Stomach smooth muscle (tissue), 2 donors: ENCODE measurements around the gene CCL26.
"Not testable (repeated sequence)": the region's sequence is repeated elsewhere in the genome, so short reads cannot be mapped to it uniquely, and the experiment has no call there.

Source experiments
- H3K27ac ChIP-seq: one replicate; pipeline ENCODE4 v1.7.0; 2013; ENCODE audit warnings: mild to moderate bottlenecking, low read length, inconsistent platforms
- H3K27me3 ChIP-seq, 2 donors: one replicate each; pipeline ENCODE4 v1.7.0; 2013; ENCODE audit warnings: low read length in 2 of 2; ENCODE audit not compliant: insufficient read depth in 2 of 2, control insufficient read depth in 1 of 2
- H3K36me3 ChIP-seq, 2 donors: one replicate each; pipeline ENCODE4 v1.7.0; 2013; ENCODE audit warnings: low read length in 2 of 2; ENCODE audit not compliant: control insufficient read depth in 2 of 2, insufficient read depth in 2 of 2
- H3K4me1 ChIP-seq: one replicate; pipeline ENCODE4 v1.7.0; 2013; ENCODE audit warnings: low read length; ENCODE audit not compliant: control insufficient read depth, insufficient read depth
- H3K4me3 ChIP-seq, 2 donors: one replicate each; pipeline ENCODE4 v1.7.0; 2013; ENCODE audit warnings: low read length in 2 of 2
- H3K9ac ChIP-seq, 2 donors: one replicate each; pipeline ENCODE4 v1.7.0; 2013; ENCODE audit warnings: low read length in 2 of 2, mild to moderate bottlenecking in 1 of 2
- H3K9me3 ChIP-seq, 2 donors: one replicate each; pipeline ENCODE4 v1.7.0; 2013; ENCODE audit warnings: low read length in 2 of 2; ENCODE audit not compliant: control insufficient read depth in 2 of 2
- donor health status: healthy.
- donor health status: Pancreatic carcinoma.

CCL26 gene

DNA sequence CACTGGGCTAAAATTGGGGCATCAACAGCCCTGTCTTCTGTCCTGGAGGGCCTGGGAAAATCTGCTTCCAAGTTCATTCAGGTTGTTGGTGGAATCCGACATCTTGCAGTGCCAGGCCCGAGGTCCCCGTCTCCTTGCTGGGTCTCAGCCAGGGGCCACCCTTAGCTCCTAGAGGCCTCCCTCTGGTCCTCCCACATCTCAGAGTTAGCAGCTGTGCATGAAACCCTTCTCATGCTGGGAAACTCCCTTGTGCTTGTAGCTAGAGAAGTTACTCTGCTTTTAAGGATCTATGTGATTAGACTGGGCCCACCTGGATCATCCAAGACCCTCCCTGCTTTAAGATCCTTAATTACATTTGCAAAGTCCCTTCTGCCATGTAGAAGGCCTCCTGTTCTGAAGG lies 48.6 kb downstream of the CCL26 start:
- H3K4me1 ChIP-seq, result peaks cover 5% of the 10 kb centered on the region
- H3K36me3 ChIP-seq, result no peaks in the 10 kb centered on the region
- H3K27ac ChIP-seq, result no peak overlapping the region

DNA sequence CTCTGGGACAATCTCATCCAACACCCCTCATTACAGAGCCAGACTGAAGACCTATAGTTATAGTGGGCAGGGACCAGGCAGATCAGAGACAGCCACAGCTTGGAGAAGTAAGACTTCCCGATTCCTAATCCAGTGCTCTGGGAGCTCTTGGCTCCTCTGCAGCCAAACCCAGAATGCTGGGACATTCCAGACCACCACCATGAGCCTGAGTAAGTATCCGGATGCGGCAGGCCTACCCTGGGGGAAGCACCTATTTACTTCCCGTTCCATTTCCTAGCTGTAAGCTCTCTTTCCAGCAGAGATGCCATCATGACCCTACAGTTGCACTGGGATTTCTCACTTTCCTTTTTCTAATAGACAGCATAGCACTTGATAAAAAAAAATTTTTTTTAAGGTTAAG lies 49.6 kb downstream of the CCL26 start:
- H3K4me1 ChIP-seq, result no peaks in the 10 kb centered on the region
- H3K27me3 ChIP-seq, result no peaks in the 10 kb centered on the region
- no peak overlapping the region for H3K27ac ChIP-seq
- no peaks in the 10 kb centered on the region for H3K36me3 ChIP-seq
- H3K9me3 ChIP-seq, result no peaks in the 10 kb centered on the region
- no peak overlapping the region for H3K9ac ChIP-seq
- no peak overlapping the region for H3K4me3 ChIP-seq

More for the DNA sequence above, 48.6 kb downstream of the CCL26 start:
- no peak overlapping the region for H3K9ac ChIP-seq
- no peak overlapping the region for H3K4me3 ChIP-seq
- no peaks in the 10 kb centered on the region for H3K27me3 ChIP-seq
- H3K9me3 ChIP-seq, result no peaks in the 10 kb centered on the region

DNA sequence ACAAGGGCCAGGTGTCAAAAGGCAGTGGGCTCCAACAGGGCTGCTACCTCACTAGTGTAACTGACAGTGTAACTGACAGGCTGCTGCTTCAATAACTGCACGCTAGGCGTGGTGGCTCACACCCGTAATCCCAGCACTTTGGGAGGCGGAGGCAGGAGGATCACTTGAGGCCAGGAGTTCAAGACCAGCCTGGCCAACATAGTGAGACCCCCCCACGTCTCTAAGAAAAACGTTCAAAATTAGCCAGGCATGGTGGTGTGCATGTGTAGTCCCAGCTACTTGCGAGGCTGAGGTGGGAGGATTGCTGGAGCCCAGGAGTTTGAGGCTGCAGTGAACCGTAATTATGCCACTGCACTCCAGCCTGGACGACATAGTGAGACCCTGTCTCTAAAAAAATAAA lies 50.1 kb downstream of the CCL26 start:
- H3K4me3 ChIP-seq, H3K9ac ChIP-seq, H3K27ac ChIP-seq, H3K27me3 ChIP-seq, H3K36me3 ChIP-seq, H3K9me3 ChIP-seq, H3K4me1 ChIP-seq: not testable (repeated sequence)

DNA sequence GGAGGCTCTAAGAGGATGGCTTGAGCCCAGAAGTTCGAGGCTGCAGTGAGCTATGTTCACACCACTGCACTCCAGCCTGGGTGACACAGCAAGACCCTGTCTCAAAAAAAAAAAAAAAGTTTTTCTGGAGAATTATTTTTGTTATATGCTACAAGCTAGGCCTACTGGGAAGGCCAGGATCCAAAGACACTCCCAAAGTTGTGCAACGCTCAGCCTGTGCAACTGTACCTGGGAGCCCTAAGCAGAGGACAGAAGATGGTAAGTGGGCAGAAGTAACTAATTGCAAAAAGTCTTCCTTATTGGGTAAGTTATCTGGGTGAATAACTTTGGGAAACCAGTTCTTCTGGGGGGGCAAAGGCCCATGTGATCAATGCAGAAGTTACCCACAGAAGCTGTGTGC lies 50.6 kb downstream of the CCL26 start:
- Histone ChIP-seq H3K27ac (no peak overlapping the region), H3K9me3 (no peaks in the 10 kb centered on the region), H3K36me3 (no peaks in the 10 kb centered on the region), H3K4me3 (no peak overlapping the region), H3K4me1 (no peaks in the 10 kb centered on the region), H3K27me3 (no peaks in the 10 kb centered on the region), H3K9ac (no peak overlapping the region)

DNA sequence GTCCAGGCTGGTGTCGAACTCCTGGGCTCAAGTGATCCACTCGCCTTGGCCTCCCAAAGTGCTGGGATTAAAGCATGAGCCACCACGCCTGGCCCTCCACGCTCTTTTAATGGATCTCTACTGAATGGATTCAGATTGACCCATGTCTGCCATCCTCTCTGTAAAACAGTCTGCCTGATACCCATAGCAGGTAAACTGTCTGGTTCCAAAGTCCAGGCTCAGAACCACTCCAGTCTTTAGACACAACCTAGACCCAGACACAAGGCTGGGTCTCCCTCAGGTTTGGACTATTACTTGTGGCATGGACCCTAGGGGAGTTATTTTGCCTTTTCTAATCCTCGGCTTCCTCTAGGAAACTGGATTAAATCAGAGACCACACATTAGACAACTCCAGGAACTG lies 52.4 kb downstream of the CCL26 start:
- no peaks in the 10 kb centered on the region for H3K27me3 ChIP-seq
- no peak overlapping the region for H3K9ac ChIP-seq
- no peaks in the 10 kb centered on the region for H3K36me3 ChIP-seq
- H3K4me1 ChIP-seq, result no peaks in the 10 kb centered on the region
- H3K4me3 ChIP-seq, result no peak overlapping the region
- no peak overlapping the region for H3K27ac ChIP-seq
- no peaks in the 10 kb centered on the region for H3K9me3 ChIP-seq
